H1 (cell line): ENCODE data around the gene ATP2A3. TPM values are rescaled to one million over a fixed set of nuclear protein-coding genes. Genes with fewer than 3 reads are reported as not detected.

Source experiments
- RFX5 ChIP-seq: IDR thresholded peaks from 2 replicates; pipeline ENCODE4 v1.6.1; 2011; ENCODE audit warnings: low read depth, low read length, improper control_type of control experiment, borderline replicate concordance
- polyA plus RNA-seq, 7 experiments: library from polyadenylated mRNA; depleted of rRNA in 3 of 7; stranded (reverse) in 5 of 7; unstranded in 2 of 7; fragments of >200 nt in 5 of 7; fragments of 200-250 nt in 2 of 7; gene quantifications; 1 replicate in 5 of 7; 2 replicates in 1 of 7; 4 replicates in 1 of 7; pipeline versions ENCODE4 v1.2.1 to v1.2.3, GENCODE V29; 2011 to 2013; ENCODE audit warnings: missing spikeins in 2 of 7, mixed read lengths in 2 of 7
- total RNA-seq: library from RNA; stranded (reverse); fragmentation: NEBNext Ultra II Directional; extraction: Animal tissue kit (Norgen Biotek cat#: 25700); gene quantifications from 2 replicates; pipeline ENCODE4 v1.2.1, GENCODE V29; 2021

ATP2A3 gene
- total and polyA plus RNA-seq, 2 of the 8 experiments (the other 6 are each of a cell fraction or from before 2014, with no cell fraction given), result 18.4 to 32.5 TPM

DNA sequence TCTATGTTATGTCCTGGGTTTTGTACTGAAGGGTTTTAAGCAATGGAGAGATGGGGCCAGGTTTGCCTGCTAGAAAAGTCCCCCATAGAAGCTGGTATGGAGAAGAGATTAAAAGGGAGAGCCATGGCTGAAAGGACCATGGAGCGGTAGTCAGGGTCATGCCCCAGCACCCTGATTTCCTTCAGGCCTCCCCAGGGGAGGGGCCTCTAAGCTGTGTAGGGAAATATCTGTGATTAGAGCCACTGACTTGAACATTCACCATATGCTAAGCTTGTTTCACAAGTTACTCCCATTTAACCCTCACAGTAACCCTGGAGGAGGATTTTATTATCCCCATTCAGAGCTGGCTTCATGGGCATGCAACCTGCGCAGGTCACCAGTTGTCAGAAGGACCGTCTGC, 3.8 kb upstream of the ATP2A3 start (continued):
- TF ChIP-seq RFX5, result no peak
